Smooth muscle cell (in vitro differentiated cells): Measurements from ENCODE around the gene C10orf90. TPM values are rescaled to one million over a fixed set of nuclear protein-coding genes. Genes with fewer than 3 reads are reported as not detected.

ENCODE experiments used
- DNase-seq: peaks from one replicate; lab custom pipeline; 2025; ENCODE audit not compliant: unreplicated experiment; lab: John Stamatoyannopoulos, UW
- H2AFZ ChIP-seq: fragments of 200-600 bp; sonication (generic); 2 replicates; pipeline ENCODE4 v1.6.0; 2016; ENCODE audit warnings: antibody characterized with exemption, low read depth, mild to moderate bottlenecking
- H3F3A ChIP-seq: fragments of 200-600 bp; sonication (generic); 2 replicates; pipeline ENCODE4 v1.6.0; 2017; ENCODE audit warnings: antibody characterized with exemption, low read depth
- H3K27ac ChIP-seq: fragments of 200-600 bp; sonication (generic); 2 replicates; pipeline ENCODE4 v1.5.1; 2016; ENCODE audit warnings: low read depth, mild to moderate bottlenecking
- H3K27me3 ChIP-seq: fragments of 200-600 bp; sonication (generic); 2 replicates; pipeline ENCODE4 v1.6.1; 2016; ENCODE audit warnings: low read depth, mild to moderate bottlenecking
- H3K36me3 ChIP-seq: fragments of 200-600 bp; sonication (generic); 2 replicates; pipeline ENCODE4 v1.5.1; 2016; ENCODE audit warnings: low read depth
- H3K4me1 ChIP-seq: fragments of 200-600 bp; sonication (generic); 2 replicates; pipeline ENCODE4 v1.5.1; 2016; ENCODE audit warnings: low read depth
- H3K4me2 ChIP-seq: fragments of 200-600 bp; sonication (generic); 2 replicates; pipeline ENCODE4 v1.6.0; 2016; ENCODE audit warnings: mild to moderate bottlenecking
- H3K4me3 ChIP-seq: fragments of 200-600 bp; sonication (generic); 2 replicates; pipeline ENCODE4 v1.5.1; 2016; ENCODE audit warnings: mild to moderate bottlenecking
- H3K79me2 ChIP-seq: fragments of 200-600 bp; sonication (generic); 2 replicates; pipeline ENCODE4 v1.6.0; 2016; ENCODE audit warnings: low read depth, mild to moderate bottlenecking
- H3K9ac ChIP-seq: fragments of 200-600 bp; sonication (generic); 2 replicates; pipeline ENCODE4 v1.6.0; 2016; ENCODE audit warnings: low read depth
- H3K9me3 ChIP-seq: fragments of 200-600 bp; sonication (generic); replicated peaks from 2 replicates; pipeline ENCODE4 v1.5.1; 2016; ENCODE audit warnings: low read depth
- H4K20me1 ChIP-seq: fragments of 200-600 bp; sonication (generic); 2 replicates; pipeline ENCODE4 v1.6.0; 2016; ENCODE audit warnings: low read depth
- CTCF ChIP-seq: fragments of 200-600 bp; sonication (generic); IDR thresholded peaks from 2 replicates; pipeline ENCODE4 v1.5.1; 2017; ENCODE audit warnings: borderline replicate concordance, mild to moderate bottlenecking, antibody characterized with exemption; ENCODE audit not compliant: insufficient read depth, poor library complexity, severe bottlenecking
- WGBS: methylation state at CpG from one replicate; pipeline ENCODE4 v1.1.7; 2016; ENCODE audit warnings: low lambda C conversion rate; 5-methylcytosine and 5-hydroxymethylcytosine counted together
- polyA plus RNA-seq: library from polyadenylated mRNA; unstranded; fragments of >200 nt; fragmentation: Nextera tagmentation; extraction: Ambion mirVana; gene quantifications from 2 replicates; pipeline ENCODE4 v1.2.1, GENCODE V29; 2016
- total RNA-seq: library from RNA; depleted of rRNA; stranded (reverse); fragments of >200 nt; gene quantifications from 2 replicates; pipeline ENCODE4 v1.2.3, GENCODE V29; 2014

The C10orf90 gene
- total and polyA plus RNA-seq, 2 experiments from 2014 or later = 0.10 to 1.8 TPM

DNA sequence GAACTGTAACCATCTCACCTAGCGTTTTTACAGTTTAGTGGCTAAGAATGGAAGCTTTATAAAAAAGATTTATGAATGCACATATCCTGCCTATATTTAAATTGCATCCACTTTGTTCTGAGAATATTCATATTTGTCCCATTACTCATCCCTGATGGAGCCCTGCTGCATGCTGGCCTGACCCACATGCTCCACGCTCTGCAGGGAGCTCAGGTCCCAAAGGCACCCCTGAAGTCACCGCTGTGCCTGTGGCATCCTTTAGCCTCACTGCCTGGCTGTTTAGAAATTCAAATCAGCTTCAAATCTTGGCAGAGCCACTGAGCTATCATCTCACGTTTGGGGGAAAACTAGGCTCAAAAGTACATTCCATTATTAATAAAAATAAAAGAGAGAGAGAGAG is 24.4 kb downstream of the C10orf90 start:
- no peak overlapping the region for H3K4me2 ChIP-seq

GRCh38 chr10:126640401-126640800 is 30.1 kb downstream of the C10orf90 start:
- Histone ChIP-seq H4K20me1 (no peaks in the 10 kb centered on the region), H3K79me2 (no peaks in the 10 kb centered on the region)
- DNase-seq = no peak

More for the DNA sequence above, 24.4 kb downstream of the C10orf90 start:
- Histone ChIP-seq H3K9me3 (no peaks in the 10 kb centered on the region), H3K27ac (no peak overlapping the region), H2AFZ (no peak overlapping the region), H3K79me2 (no peaks in the 10 kb centered on the region), H3K4me1 (no peaks in the 10 kb centered on the region), H3K27me3 (no peaks in the 10 kb centered on the region), H3F3A (no peaks in the 10 kb centered on the region), H4K20me1 (no peaks in the 10 kb centered on the region), H3K9ac (no peak overlapping the region), H3K4me3 (no peak overlapping the region), H3K36me3 (no peaks in the 10 kb centered on the region)
- 58% methylated on average over 4 of the region's 4 CpGs for WGBS
- TF ChIP-seq CTCF = no peak
- no peak for DNase-seq

DNA sequence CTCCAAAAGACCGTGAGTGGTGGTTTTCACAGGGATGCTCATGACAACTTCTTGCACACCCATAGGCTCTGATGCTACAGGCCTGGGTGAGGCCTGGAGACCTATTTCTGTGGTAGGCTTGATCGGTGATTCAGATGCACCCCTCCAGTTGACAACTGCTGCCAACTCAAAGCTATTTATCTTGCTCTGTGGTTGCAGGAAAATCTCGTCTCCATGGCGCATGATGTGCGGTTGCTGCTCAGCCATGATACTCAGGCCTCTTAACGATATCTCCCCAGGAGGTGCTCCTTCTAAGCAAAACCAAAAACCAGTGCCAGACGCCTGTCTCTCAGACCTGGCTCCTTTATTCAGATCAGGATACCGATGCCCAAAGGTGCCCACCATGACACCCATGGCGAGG is 31.4 kb downstream of the C10orf90 start:
- H2AFZ ChIP-seq = no peak overlapping the region
- H3K27ac ChIP-seq = no peak overlapping the region
- H3K4me1 ChIP-seq = no peaks in the 10 kb centered on the region
- H3F3A ChIP-seq = no peaks in the 10 kb centered on the region
- H3K9me3 ChIP-seq = no peaks in the 10 kb centered on the region
- no peaks in the 10 kb centered on the region for H3K36me3 ChIP-seq
- H3K27me3 ChIP-seq = no peaks in the 10 kb centered on the region
- no peak for DNase-seq
- whole genome bisulfite sequencing = 98% methylated on average over 9 of the region's 9 CpGs
- H3K4me2 ChIP-seq = no peak overlapping the region
- no peak for TF ChIP-seq CTCF
- H4K20me1 ChIP-seq = no peaks in the 10 kb centered on the region
- H3K4me3 ChIP-seq = no peak overlapping the region
- H3K79me2 ChIP-seq = no peaks in the 10 kb centered on the region
- no peak overlapping the region for H3K9ac ChIP-seq

More at GRCh38 chr10:126640401-126640800, 30.1 kb downstream of the C10orf90 start:
- H3F3A ChIP-seq = no peaks in the 10 kb centered on the region
- no peak for TF ChIP-seq CTCF
- no peak overlapping the region for H3K27ac ChIP-seq
- no peaks in the 10 kb centered on the region for H3K27me3 ChIP-seq
- no peak overlapping the region for H2AFZ ChIP-seq
- H3K4me3 ChIP-seq = no peak overlapping the region
- H3K9ac ChIP-seq = no peak overlapping the region
- no peaks in the 10 kb centered on the region for H3K9me3 ChIP-seq
- no peak overlapping the region for H3K4me2 ChIP-seq
- no peaks in the 10 kb centered on the region for H3K36me3 ChIP-seq
- WGBS = 65% methylated on average over 3 of the region's 3 CpGs
- no peaks in the 10 kb centered on the region for H3K4me1 ChIP-seq

GRCh38 chr10:126638542-126638941 is 32.0 kb downstream of the C10orf90 start:
- H3K36me3 ChIP-seq = no peaks in the 10 kb centered on the region
- H3K79me2 ChIP-seq = no peaks in the 10 kb centered on the region
- TF ChIP-seq CTCF = no peak
- no peaks in the 10 kb centered on the region for H3F3A ChIP-seq
- DNase-seq = no peak
- H3K4me2 ChIP-seq = no peak overlapping the region
- H3K9me3 ChIP-seq = no peaks in the 10 kb centered on the region
- no peaks in the 10 kb centered on the region for H3K27me3 ChIP-seq
- no peak overlapping the region for H2AFZ ChIP-seq
- no peak overlapping the region for H3K27ac ChIP-seq
- no peaks in the 10 kb centered on the region for H3K4me1 ChIP-seq
- H3K4me3 ChIP-seq = no peak overlapping the region
- H3K9ac ChIP-seq = no peak overlapping the region
- H4K20me1 ChIP-seq = no peaks in the 10 kb centered on the region
- WGBS = 96% methylated on average over 6 of the region's 6 CpGs
